Ishikawa (cell line): ENCODE results near the gene SYNE3.

ENCODE experiments used
- CEBPB ChIP-seq: IDR thresholded peaks from 2 replicates; pipeline ENCODE4 v1.6.1; 2012
- CREB1 ChIP-seq: IDR thresholded peaks from 2 replicates; pipeline ENCODE4 v1.6.1; 2012; ENCODE audit warnings: low read depth
- EGR1 ChIP-seq: IDR thresholded peaks from 2 replicates; pipeline ENCODE4 v1.6.1; 2012
- EP300 ChIP-seq: IDR thresholded peaks from 2 replicates; pipeline ENCODE4 v1.6.1; 2012; ENCODE audit warnings: borderline replicate concordance
- FOXM1 ChIP-seq: IDR thresholded peaks from 2 replicates; pipeline ENCODE4 v1.6.1; 2012; ENCODE audit warnings: low read depth, borderline replicate concordance
- MAX ChIP-seq: IDR thresholded peaks from 2 replicates; pipeline ENCODE4 v1.6.1; 2012
- NFIC ChIP-seq: IDR thresholded peaks from 2 replicates; pipeline ENCODE4 v1.6.1; 2012
- RAD21 ChIP-seq: IDR thresholded peaks from 2 replicates; pipeline ENCODE4 v1.6.1; 2012; ENCODE audit warnings: low read depth
- REST ChIP-seq: IDR thresholded peaks from 2 replicates; pipeline ENCODE4 v1.6.1; 2012; ENCODE audit warnings: low read depth, mild to moderate bottlenecking
- TAF1 ChIP-seq: IDR thresholded peaks from 2 replicates; pipeline ENCODE4 v1.6.1; 2012; ENCODE audit warnings: low read depth, mild to moderate bottlenecking
- TCF12 ChIP-seq: IDR thresholded peaks from 2 replicates; pipeline ENCODE4 v1.6.1; 2012; ENCODE audit warnings: low read depth
- TEAD4 ChIP-seq: IDR thresholded peaks from 2 replicates; pipeline ENCODE4 v1.6.1; 2012
- USF1 ChIP-seq: IDR thresholded peaks from 2 replicates; pipeline ENCODE4 v1.6.1; 2012
- YY1 ChIP-seq: IDR thresholded peaks from 2 replicates; pipeline ENCODE4 v1.6.1; 2012; ENCODE audit warnings: low read depth
- ZBTB7A ChIP-seq: IDR thresholded peaks from 2 replicates; pipeline ENCODE4 v1.6.1; 2012; ENCODE audit warnings: low read depth

SYNE3 gene

GRCh38 chr14:95490727-95491451 lies 25.6 kb downstream of the SYNE3 start:
- TF ChIP-seq TCF12 (no peak), NFIC (no peak), TAF1 (no peak), MAX (no peak), ZBTB7A (no peak)

- TF ChIP-seq TEAD4 (no peak), EGR1 (no peak), RAD21 (no peak), NFIC (no peak), FOXM1 (no peak), EP300 (no peak), REST (no peak), CREB1 (no peak), CEBPB (no peak), MAX (no peak), ZBTB7A (no peak), TCF12 (no peak), TAF1 (no peak)
These were observed 26.3 kb downstream of the SYNE3 start for GRCh38 chr14:95490138-95490509.

GRCh38 chr14:95489214-95490137 lies 27.0 kb downstream of the SYNE3 start:
- TF ChIP-seq CEBPB (no peak), ZBTB7A (no peak), TAF1 (no peak), REST (no peak), TCF12 (no peak), EP300 (no peak), EGR1 (no peak)

- no peak for TF ChIP-seq CEBPB
These were observed 27.9 kb downstream of the SYNE3 start for GRCh38 chr14:95488376-95489213.

GRCh38 chr14:95487669-95488084 lies 28.8 kb downstream of the SYNE3 start:
- no peak for TF ChIP-seq TEAD4
- no peak for TF ChIP-seq CREB1
- no peak for TF ChIP-seq TAF1
- no peak for TF ChIP-seq RAD21
- no peak for TF ChIP-seq ZBTB7A
- no peak for TF ChIP-seq MAX
- TF ChIP-seq CEBPB = no peak
- no peak for TF ChIP-seq USF1
- no peak for TF ChIP-seq REST
- no peak for TF ChIP-seq YY1
- TF ChIP-seq TCF12 = no peak
- TF ChIP-seq FOXM1 = no peak
